Measurements from ENCODE around the gene SLC30A3. TPM values are rescaled to one million over a fixed set of nuclear protein-coding genes. Genes with fewer than 3 reads are reported as not detected.

SLC30A3 gene
- total RNA-seq, 1 donor from 2014 or later, result not detected

- DNase-seq, result no peak
Observed at GRCh38 chr2:27227501-27227900, 35.3 kb downstream of the SLC30A3 start.

DNA sequence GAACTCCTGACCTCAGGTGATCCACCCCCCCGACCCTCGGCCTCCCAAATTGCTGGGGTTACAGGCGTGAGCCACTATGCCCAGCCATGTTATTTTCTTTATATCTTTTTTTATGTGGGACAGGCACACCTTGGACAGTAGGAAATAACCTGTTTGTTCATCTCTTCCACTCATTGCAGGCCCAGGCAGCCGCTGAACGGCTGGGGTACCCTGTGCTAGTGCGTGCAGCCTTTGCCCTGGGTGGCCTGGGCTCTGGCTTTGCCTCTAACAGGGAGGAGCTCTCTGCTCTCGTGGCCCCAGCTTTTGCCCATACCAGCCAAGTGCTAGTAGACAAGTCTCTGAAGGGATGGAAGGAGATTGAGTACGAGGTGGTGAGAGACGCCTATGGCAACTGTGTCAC is 37.3 kb downstream of the SLC30A3 start:
- DNase-seq, result no peak

GRCh38 chr2:27223416-27223815 is 39.4 kb downstream of the SLC30A3 start:
- no peak for DNase-seq

DNA sequence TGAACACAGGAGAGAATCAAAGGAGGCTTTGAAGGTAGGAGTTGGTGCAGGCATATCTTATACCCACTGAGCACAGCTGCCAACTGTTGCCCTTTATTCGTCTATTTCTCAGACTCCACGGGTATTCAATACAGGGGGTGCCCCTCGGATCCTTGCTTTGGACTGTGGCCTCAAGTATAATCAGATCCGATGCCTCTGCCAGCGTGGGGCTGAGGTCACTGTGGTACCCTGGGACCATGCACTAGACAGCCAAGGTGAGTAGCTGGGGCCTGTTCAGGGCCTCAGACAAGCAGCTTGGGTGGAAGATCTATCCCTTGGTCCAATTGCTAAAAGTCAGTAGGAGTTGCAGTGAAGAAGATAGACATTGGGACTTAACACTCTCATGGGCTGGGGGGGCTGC is 40.4 kb downstream of the SLC30A3 start:
- DNase-seq, result no peak

GRCh38 chr2:27221166-27221565 is 41.7 kb downstream of the SLC30A3 start:
- no peak for DNase-seq

DNA sequence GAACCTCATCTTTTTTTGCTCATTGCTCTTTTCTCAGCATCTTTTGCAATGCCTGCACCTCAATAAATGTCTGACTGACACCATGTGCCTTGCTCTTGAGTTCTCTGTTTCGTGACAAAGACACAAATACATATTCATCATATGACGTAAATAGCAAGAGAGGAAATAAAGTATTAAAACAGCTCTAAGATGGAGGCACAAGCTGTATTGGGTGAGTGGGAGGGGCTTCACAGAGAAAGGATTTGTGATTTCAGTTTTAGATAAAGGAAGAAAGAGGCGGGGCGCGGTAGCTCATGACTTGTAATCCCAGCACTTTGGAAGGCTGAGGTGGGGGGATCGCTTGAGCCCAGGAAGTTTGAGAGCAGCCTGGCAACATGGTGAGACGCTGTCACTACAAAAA is 42.8 kb downstream of the SLC30A3 start:
- DNase-seq, result no peak

DNA sequence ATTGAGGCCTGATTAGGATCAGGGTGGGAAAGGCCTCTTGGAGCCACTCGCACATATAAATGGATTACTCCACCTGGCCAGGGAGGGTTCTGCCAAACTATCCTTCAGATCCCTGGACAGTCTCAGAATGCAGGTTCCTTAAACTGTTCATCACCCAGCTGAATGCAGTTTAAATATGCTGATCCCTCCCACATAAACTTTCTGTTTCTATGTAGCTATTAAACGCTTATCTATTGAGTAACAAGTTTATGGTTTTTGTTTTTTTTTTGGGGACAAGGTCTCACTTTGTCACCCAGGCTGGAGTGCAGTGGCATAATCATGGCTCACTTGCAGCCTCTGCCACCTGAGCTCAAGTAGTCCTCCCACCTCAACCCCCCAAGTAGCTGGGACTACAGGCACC is 43.8 kb downstream of the SLC30A3 start:
- DNase-seq, result no peak

- no peak for DNase-seq
Observed at GRCh38 chr2:27218614-27219013, 44.2 kb downstream of the SLC30A3 start.

- peak; percentile 92 for DNase-seq
Observed at GRCh38 chr2:27217173-27218121, 45.4 kb downstream of the SLC30A3 start, which contains the start of gene CAD. Gene CAD (plus strand): TSS chr2:27217369. CDS start chr2:27217552, 183 bp downstream.

DNA sequence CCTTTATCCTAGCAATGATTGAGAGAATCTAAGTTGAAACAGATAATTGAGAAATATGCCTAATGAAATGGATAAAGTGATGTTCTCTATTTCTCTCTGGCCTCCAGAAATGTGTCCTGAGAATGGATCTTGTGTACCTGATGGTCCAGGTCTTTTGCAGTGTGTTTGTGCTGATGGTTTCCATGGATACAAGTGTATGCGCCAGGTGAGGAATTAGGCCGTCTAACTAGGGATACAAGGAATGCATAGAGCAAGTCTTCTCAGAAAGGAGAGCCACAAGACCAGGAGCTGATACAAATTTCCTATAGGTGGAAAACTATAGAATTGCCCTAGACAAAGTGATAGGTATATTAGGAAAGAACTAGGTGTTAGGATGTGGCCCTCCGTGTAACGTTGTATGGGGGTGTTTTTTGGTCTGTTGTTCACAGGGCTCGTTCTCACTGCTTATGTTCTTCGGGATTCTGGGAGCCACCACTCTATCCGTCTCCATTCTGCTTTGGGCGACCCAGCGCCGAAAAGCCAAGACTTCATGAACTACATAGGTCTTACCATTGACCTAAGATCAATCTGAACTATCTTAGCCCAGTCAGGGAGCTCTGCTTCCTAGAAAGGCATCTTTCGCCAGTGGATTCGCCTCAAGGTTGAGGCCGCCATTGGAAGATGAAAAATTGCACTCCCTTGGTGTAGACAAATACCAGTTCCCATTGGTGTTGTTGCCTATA is 46.3 kb downstream of the SLC30A3 start:
- DNase-seq, result no peak

- no peak for DNase-seq
Observed at GRCh38 chr2:27214941-27215340, 47.9 kb downstream of the SLC30A3 start.

GRCh38 chr2:27212626-27213471 is 50.0 kb downstream of the SLC30A3 start:
- DNase-seq, result no peak

DNA sequence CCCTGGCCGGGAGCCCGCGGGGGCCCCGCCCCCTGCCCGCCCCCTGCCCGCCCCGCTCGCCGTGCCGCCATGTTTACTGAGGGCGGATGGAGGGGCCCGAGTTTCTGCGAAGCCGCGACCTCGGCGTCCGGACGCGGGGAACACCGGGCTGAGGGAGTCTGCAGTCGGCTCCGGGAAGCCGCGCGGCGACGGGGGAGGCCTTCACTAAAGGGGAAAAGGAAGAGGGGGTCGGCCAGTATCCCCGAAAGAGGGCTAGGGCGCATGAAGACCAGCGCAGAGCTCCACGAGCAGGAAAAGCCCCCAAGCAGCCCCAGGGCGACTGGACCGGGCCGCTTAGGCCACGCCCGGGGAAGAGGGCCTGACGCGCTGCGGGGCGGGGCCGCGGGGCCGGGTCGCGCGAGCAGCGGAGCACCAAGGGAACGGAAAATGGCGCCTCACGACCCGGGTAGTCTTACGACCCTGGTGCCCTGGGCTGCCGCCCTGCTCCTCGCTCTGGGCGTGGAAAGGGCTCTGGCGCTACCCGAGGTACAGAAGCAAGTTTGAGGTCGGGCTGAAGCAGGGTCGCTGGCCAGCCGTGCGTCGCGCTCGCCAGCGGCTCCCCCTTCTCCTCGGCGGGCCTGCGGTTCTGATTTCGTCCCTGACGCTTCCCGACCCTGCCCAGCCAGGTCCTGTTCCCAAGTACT is 50.8 kb downstream of the SLC30A3 start, which contains the start of the genes ATRAID and SLC5A6:
Gene ATRAID (plus strand): TSS at position 99 of the 683 bp plus-strand sequence. CDS start 328 bp downstream, at position 427.
Gene SLC5A6 (minus strand): TSS at position 326 of the 683 bp plus-strand sequence. CDS start 4,618 bp downstream, outside the sequence.
- DNase-seq, result peak; percentile 95

DNA sequence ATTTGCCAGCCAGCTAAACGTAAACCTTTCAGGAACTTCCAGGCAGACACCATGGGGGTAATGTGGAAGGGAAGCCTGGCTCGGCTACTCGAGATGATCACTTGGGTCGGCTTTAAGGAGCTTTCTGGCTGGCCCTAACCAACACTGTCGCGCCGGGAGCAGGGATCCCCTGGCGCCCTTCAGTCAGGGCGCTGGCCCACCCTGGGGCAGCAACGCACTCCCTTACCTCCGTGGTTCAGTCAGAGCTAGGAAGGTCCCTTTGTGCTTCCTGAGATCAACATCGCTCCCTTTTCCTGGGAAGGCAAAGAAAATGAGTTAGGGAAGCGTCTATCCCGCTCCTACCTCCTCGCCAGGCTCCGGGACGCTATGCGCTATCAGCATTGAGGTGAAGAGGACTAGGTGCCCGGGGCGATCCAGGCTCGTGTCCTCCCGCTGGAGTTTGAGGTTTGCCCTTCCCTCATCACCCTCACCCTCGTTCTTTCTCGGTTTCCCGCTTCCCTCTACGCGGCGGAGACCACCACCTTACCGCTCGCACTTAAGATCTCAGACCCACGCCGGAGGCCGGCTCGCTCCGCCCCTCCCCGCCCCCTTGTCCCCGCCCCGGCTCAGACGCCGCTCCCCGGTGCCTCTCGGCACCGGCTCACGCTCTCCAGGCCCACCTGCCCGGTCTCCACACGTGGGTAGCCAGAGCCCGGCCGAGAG is 51.5 kb downstream of the SLC30A3 start:
- no peak for DNase-seq

DNA sequence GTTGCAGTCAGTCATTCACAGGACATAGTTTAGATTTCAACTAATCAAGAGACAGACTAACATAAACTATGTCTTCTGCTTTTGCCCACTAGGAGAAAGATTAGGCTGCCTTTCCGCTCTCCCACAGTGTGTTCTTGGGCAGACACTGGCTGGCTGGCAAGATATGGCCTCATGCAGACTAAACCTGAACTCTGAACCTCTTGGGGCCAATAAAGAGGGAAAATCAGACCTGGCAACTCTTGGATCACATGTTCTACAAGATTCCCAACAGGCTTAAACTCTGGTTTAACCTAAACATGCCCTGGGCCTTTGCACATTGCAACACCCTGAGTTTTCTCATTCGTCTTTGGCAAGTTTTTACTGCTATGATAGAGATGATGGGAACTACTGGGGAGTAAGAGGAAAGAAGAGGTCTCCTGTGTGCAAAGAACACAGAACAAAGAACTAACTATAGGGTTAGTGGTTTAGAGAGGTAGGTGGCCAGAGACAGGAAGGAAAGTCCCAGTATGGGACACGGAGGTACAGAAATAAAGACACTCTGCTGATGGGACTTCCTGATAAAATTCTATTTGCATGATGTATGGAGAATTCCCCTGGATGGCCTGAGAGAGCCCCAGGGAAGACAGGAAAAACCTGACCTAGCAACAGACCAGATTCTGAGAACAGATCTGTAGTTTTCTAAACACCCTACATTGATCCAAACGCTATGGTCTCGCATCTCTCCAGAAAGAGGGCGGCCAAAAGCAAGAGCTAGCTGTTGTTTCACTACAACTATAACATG is 53.0 kb downstream of the SLC30A3 start:
- no peak for DNase-seq

DNA sequence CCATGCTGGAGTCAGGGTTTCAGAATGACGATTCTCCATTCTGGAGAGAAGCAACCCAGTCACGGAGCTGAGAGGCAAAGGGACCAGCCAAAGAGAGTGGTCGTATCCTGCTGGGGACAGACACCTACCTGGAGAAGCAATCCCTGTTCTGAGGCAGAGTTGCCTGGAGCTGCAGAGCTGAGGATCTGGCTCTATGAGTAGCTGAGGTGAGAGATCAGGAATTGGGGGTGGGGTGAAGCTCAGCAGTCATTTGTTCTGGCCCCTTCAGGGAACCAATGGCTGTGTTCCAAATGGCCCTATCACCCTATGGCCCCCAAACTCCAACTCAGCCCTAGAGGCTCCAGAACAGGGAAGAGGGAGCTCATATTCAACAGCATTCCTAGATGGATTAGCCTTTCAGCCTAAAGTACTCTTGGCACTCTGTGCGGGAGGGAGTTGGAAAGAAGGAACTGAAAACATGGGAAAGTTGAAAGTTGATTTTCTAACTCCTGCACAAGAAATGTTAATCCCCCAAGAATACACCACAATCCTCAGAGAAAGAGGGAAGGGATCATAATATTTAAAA is 54.3 kb downstream of the SLC30A3 start:
- no peak for DNase-seq

DNA sequence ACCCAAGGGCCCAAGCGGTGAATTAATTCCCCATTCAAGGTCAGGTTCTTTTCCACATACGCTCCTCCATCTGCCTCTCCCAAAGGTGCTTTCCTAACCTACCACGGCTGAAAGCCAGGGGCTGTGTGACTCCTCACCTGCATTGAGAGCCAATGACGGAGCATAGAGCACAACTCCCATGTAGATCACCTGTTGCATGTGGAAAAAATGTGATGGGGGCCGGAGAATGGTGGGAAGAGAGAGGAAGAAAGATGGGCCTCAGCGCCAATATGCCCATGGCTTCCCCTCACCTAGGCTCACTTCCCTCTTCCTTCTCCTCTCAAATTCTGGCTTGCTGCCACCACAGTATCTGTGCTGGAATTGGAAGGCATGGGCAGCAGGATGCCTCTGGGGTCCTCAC is 56.5 kb downstream of the SLC30A3 start:
- DNase-seq, result no peak

- no peak for DNase-seq
Observed at GRCh38 chr2:27205206-27205605, 57.6 kb downstream of the SLC30A3 start.

GRCh38 chr2:27204566-27204965 is 58.3 kb downstream of the SLC30A3 start:
- no peak for DNase-seq

DNA sequence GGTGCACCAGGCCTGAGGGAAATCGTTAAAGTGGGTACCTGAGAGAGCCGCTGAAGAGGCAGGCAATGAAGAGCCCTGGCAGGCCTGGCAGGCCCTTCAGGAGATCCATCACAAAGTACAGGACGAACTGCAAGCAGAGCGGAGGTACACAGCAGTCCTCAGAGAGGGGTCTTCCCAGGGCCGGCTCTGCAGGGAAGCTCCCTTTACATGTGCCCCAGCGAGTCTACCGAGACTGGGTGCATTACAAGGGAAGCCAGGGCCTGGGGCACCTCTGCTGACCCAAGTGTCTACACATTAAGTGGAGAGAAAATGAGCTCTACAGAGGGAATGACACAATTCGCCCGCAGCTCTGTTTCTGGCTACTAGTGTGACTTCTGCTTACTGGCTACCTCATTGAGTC is 59.1 kb downstream of the SLC30A3 start:
- DNase-seq, result no peak

Measured in tongue (tissue), 2 donors.